ENCODE results near the gene SLC37A4. TPM values are rescaled to one million over a fixed set of nuclear protein-coding genes. Genes with fewer than 3 reads are reported as not detected.
A peak's percentile ranks its signal among the peaks of the same experiment; 100 is the strongest.

SLC37A4 gene
- total and polyA plus RNA-seq, 2 of the 13 experiments (the other 11 are each of a cell fraction or from before 2014, with no cell fraction given) = 43.0 to 56.1 TPM

DNA sequence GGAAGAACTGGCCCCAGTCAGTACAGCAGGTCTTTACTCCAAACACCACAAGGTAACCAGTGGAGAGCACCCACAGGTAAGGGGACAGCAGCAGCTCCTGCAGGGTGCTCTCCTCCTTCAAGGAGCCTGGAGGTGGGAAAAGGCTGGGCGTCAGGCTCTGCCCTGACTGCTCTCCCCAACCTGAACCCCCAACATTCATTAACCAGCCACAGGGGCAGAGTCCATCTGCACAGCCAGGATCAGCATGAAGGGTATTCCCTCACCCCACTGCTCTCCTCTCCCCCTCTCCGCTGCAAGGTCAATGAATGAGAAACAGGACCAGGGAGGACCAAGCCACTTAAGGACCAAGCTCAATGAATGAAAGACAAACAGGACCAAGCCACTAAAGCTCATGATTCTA, 3.7 kb downstream of the SLC37A4 start (continued):
- TF ChIP-seq, protein P1, sequence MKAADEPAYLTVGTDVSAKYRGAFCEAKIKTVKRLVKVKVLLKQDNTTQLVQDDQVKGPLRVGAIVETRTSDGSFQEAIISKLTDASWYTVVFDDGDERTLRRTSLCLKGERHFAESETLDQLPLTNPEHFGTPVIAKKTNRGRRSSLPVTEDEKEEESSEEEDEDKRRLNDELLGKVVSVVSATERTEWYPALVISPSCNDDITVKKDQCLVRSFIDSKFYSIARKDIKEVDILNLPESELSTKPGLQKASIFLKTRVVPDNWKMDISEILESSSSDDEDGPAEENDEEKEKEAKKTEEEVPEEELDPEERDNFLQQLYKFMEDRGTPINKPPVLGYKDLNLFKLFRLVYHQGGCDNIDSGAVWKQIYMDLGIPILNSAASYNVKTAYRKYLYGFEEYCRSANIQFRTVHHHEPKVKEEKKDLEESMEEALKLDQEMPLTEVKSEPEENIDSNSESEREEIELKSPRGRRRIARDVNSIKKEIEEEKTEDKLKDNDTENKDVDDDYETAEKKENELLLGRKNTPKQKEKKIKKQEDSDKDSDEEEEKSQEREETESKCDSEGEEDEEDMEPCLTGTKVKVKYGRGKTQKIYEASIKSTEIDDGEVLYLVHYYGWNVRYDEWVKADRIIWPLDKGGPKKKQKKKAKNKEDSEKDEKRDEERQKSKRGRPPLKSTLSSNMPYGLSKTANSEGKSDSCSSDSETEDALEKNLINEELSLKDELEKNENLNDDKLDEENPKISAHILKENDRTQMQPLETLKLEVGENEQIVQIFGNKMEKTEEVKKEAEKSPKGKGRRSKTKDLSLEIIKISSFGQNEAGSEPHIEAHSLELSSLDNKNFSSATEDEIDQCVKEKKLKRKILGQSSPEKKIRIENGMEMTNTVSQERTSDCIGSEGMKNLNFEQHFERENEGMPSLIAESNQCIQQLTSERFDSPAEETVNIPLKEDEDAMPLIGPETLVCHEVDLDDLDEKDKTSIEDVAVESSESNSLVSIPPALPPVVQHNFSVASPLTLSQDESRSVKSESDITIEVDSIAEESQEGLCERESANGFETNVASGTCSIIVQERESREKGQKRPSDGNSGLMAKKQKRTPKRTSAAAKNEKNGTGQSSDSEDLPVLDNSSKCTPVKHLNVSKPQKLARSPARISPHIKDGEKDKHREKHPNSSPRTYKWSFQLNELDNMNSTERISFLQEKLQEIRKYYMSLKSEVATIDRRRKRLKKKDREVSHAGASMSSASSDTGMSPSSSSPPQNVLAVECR (CRISPR knock-in tag; IDR thresholded peaks at IDR 0.05; ENCODE audit: borderline replicate concordance) = 0 out of 2 replicates have a peak, but pooled peaks have one; percentile 4
- TF ChIP-seq ZNF878 (CRISPR knock-in tag; IDR thresholded peaks at IDR 0.05) (no peak), KDM2A (CRISPR knock-in tag; IDR thresholded peaks at IDR 0.05; ENCODE audit: borderline replicate concordance, low read depth) (no peak), ZNF326 (CRISPR knock-in tag; IDR thresholded peaks at IDR 0.05; ENCODE audit: borderline replicate concordance) (no peak), HCFC1 (IDR thresholded peaks at IDR 0.05; ENCODE audit: low read depth, low read length) (no peak), KMT2A (CRISPR knock-in tag; IDR thresholded peaks at IDR 0.05) (no peak), PAX8 (CRISPR knock-in tag; IDR thresholded peaks at IDR 0.05; ENCODE audit: borderline replicate concordance) (no peak), RARA (CRISPR knock-in tag; IDR thresholded peaks at IDR 0.05) (no peak; the same call in 1 of the 2 replicates), SNAPC2 (CRISPR knock-in tag; IDR thresholded peaks at IDR 0.05) (no peak)
- TF ChIP-seq, protein P2, sequence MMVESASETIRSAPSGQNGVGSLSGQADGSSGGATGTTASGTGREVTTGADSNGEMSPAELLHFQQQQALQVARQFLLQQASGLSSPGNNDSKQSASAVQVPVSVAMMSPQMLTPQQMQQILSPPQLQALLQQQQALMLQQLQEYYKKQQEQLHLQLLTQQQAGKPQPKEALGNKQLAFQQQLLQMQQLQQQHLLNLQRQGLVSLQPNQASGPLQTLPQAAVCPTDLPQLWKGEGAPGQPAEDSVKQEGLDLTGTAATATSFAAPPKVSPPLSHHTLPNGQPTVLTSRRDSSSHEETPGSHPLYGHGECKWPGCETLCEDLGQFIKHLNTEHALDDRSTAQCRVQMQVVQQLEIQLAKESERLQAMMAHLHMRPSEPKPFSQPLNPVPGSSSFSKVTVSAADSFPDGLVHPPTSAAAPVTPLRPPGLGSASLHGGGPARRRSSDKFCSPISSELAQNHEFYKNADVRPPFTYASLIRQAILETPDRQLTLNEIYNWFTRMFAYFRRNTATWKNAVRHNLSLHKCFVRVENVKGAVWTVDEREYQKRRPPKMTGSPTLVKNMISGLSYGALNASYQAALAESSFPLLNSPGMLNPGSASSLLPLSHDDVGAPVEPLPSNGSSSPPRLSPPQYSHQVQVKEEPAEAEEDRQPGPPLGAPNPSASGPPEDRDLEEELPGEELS (CRISPR knock-in tag; IDR thresholded peaks at IDR 0.05) = 0 out of 2 replicates have a peak, but pooled peaks have one; percentile 22
- TF ChIP-seq, protein P3, sequence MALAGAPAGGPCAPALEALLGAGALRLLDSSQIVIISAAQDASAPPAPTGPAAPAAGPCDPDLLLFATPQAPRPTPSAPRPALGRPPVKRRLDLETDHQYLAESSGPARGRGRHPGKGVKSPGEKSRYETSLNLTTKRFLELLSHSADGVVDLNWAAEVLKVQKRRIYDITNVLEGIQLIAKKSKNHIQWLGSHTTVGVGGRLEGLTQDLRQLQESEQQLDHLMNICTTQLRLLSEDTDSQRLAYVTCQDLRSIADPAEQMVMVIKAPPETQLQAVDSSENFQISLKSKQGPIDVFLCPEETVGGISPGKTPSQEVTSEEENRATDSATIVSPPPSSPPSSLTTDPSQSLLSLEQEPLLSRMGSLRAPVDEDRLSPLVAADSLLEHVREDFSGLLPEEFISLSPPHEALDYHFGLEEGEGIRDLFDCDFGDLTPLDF (CRISPR knock-in tag; IDR thresholded peaks at IDR 0.05) = no peak
- TF ChIP-seq, protein P4, sequence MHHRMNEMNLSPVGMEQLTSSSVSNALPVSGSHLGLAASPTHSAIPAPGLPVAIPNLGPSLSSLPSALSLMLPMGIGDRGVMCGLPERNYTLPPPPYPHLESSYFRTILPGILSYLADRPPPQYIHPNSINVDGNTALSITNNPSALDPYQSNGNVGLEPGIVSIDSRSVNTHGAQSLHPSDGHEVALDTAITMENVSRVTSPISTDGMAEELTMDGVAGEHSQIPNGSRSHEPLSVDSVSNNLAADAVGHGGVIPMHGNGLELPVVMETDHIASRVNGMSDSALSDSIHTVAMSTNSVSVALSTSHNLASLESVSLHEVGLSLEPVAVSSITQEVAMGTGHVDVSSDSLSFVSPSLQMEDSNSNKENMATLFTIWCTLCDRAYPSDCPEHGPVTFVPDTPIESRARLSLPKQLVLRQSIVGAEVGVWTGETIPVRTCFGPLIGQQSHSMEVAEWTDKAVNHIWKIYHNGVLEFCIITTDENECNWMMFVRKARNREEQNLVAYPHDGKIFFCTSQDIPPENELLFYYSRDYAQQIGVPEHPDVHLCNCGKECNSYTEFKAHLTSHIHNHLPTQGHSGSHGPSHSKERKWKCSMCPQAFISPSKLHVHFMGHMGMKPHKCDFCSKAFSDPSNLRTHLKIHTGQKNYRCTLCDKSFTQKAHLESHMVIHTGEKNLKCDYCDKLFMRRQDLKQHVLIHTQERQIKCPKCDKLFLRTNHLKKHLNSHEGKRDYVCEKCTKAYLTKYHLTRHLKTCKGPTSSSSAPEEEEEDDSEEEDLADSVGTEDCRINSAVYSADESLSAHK (CRISPR knock-in tag; IDR thresholded peaks at IDR 0.05; ENCODE audit: borderline replicate concordance) = no peak
- TF ChIP-seq, protein P5, sequence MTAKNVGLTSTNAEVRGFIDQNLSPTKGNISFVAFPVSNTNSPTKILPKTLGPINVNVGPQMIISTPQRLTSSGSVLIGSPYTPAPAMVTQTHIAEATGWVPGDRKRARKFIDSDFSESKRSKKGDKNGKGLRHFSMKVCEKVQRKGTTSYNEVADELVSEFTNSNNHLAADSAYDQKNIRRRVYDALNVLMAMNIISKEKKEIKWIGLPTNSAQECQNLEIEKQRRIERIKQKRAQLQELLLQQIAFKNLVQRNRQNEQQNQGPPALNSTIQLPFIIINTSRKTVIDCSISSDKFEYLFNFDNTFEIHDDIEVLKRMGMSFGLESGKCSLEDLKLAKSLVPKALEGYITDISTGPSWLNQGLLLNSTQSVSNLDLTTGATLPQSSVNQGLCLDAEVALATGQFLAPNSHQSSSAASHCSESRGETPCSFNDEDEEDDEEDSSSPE (CRISPR knock-in tag; IDR thresholded peaks at IDR 0.05) = no peak
- TF ChIP-seq, protein P6, sequence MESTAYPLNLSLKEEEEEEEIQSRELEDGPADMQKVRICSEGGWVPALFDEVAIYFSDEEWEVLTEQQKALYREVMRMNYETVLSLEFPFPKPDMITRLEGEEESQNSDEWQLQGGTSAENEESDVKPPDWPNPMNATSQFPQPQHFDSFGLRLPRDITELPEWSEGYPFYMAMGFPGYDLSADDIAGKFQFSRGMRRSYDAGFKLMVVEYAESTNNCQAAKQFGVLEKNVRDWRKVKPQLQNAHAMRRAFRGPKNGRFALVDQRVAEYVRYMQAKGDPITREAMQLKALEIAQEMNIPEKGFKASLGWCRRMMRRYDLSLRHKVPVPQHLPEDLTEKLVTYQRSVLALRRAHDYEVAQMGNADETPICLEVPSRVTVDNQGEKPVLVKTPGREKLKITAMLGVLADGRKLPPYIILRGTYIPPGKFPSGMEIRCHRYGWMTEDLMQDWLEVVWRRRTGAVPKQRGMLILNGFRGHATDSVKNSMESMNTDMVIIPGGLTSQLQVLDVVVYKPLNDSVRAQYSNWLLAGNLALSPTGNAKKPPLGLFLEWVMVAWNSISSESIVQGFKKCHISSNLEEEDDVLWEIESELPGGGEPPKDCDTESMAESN (CRISPR knock-in tag; conservative IDR thresholded peaks at IDR 0.05) = no peak

Measured in HepG2 (cell line).